Testis (tissue), 3 donors: ENCODE results near the gene TNN. TPM values are rescaled to one million over a fixed set of nuclear protein-coding genes. Genes with fewer than 3 reads are reported as not detected.

Experiments used
- DNase-seq: peaks from one replicate; pipeline ENCODE4 v3.0.0-alpha.2; 2019
- H3K27ac ChIP-seq, 2 donors: fragments of 200-600 bp; sonication (generic); one replicate each; pipeline ENCODE4 v1.5.1; 2019
- H3K27me3 ChIP-seq: fragments of 200-600 bp; sonication (generic); one replicate; pipeline ENCODE4 v1.5.1; 2019
- H3K36me3 ChIP-seq: fragments of 200-600 bp; sonication (generic); one replicate; pipeline ENCODE4 v1.5.1; 2017; ENCODE audit warnings: low read depth; ENCODE audit errors: missing control alignments
- H3K4me1 ChIP-seq: fragments of 200-600 bp; sonication (generic); one replicate; pipeline ENCODE4 v1.5.1; 2019
- H3K4me3 ChIP-seq, 2 donors: fragments of 200-600 bp; sonication (generic); one replicate each; pipeline ENCODE4 v1.5.1; 2017 to 2019
- H3K9me3 ChIP-seq: fragments of 200-600 bp; sonication (generic); one replicate; pipeline ENCODE4 v1.5.1; 2017
- POLR2A ChIP-seq: fragments of 450-650 bp; IDR thresholded peaks from one replicate; pipeline ENCODE4 v1.6.1; 2017; ENCODE audit warnings: antibody characterized with exemption, mild to moderate bottlenecking, moderate library complexity
- WGBS, 2 donors: methylation state at CpG; one replicate each; pipeline ENCODE4 v1.1.5; 2018; 5-methylcytosine and 5-hydroxymethylcytosine counted together
- intact Hi-C: fragments of 100-400 bp; cut with DNase I; formaldehyde crosslinking; loops from one replicate; pipeline ENCODE4 v1.15.1; 2023; ENCODE audit warnings: low total_unique reads
- polyA plus RNA-seq: library from polyadenylated mRNA; stranded (reverse); fragments of 350-450 nt; fragmentation: Illumina TruSeq; extraction: RNeasy Lipid Tissue Mini Kit (QIAGEN cat#74804); gene quantifications from one replicate; pipeline ENCODE4 v1.2.3, GENCODE V29; 2014; ENCODE audit warnings: low read depth, low replicate concordance; ENCODE audit not compliant: insufficient read depth
- total RNA-seq, 2 donors: library from RNA; depleted of rRNA; stranded (reverse); fragments of >200 nt; gene quantifications; one replicate each; pipeline ENCODE4 v1.2.3, GENCODE V29; 2016
- TF ChIP-seq, protein P1 (sequence below), 3 experiments: fragments of 450-650 bp in 2 of 3; fragments of 200-600 bp in 1 of 3; sonication (generic) in 1 of 3; IDR thresholded peaks; one replicate each; pipeline ENCODE4 v1.5.1; 2016 to 2019; ENCODE audit warnings: antibody characterized with exemption in 3 of 3, mild to moderate bottlenecking in 2 of 3, moderate library complexity in 1 of 3

The TNN gene
- total and polyA plus RNA-seq, 3 donors from 2014 or later, result 0.16 to 0.37 (median 0.22) TPM

- no peak for DNase-seq
- Histone ChIP-seq H3K4me1 (peaks cover 8% of the 10 kb centered on the region), H3K4me3 (no peak overlapping the region), H3K9me3 (no peaks in the 10 kb centered on the region), H3K27ac (no peak overlapping the region), H3K27me3 (no peaks in the 10 kb centered on the region), H3K36me3 (no peaks in the 10 kb centered on the region)
- 66 to 69% methylated on average over 5 of the region's 5 CpGs for WGBS, 2 donors
- intact Hi-C loops, result no loop called here
- no peak for TF ChIP-seq POLR2A
- TF ChIP-seq, protein P1, sequence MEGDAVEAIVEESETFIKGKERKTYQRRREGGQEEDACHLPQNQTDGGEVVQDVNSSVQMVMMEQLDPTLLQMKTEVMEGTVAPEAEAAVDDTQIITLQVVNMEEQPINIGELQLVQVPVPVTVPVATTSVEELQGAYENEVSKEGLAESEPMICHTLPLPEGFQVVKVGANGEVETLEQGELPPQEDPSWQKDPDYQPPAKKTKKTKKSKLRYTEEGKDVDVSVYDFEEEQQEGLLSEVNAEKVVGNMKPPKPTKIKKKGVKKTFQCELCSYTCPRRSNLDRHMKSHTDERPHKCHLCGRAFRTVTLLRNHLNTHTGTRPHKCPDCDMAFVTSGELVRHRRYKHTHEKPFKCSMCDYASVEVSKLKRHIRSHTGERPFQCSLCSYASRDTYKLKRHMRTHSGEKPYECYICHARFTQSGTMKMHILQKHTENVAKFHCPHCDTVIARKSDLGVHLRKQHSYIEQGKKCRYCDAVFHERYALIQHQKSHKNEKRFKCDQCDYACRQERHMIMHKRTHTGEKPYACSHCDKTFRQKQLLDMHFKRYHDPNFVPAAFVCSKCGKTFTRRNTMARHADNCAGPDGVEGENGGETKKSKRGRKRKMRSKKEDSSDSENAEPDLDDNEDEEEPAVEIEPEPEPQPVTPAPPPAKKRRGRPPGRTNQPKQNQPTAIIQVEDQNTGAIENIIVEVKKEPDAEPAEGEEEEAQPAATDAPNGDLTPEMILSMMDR (IDR thresholded peaks at IDR 0.05), result no peak
Measured at GRCh38 chr1:175129997-175130648, 62.5 kb downstream of the TNN start.

- no peak overlapping the region for H3K4me3 ChIP-seq
- H3K9me3 ChIP-seq, result no peaks in the 10 kb centered on the region
- no peaks in the 10 kb centered on the region for H3K27me3 ChIP-seq
- no peak for DNase-seq
- 77 to 93% methylated on average over 2 of the region's 2 CpGs for WGBS, 2 donors
- TF ChIP-seq POLR2A, result no peak
- TF ChIP-seq, protein P1 (IDR thresholded peaks at IDR 0.05), result no peak
- H3K27ac ChIP-seq, result no peak overlapping the region
- peaks cover 8% of the 10 kb centered on the region for H3K4me1 ChIP-seq
- intact Hi-C loops, result no loop called here
- H3K36me3 ChIP-seq, result no peaks in the 10 kb centered on the region
Measured at GRCh38 chr1:175130649-175131045, 63.0 kb downstream of the TNN start.

- Histone ChIP-seq H3K27me3 (no peaks in the 10 kb centered on the region), H3K36me3 (no peaks in the 10 kb centered on the region), H3K9me3 (no peaks in the 10 kb centered on the region), H3K27ac (no peak overlapping the region), H3K4me3 (no peak overlapping the region), H3K4me1 (peaks cover 8% of the 10 kb centered on the region)
- WGBS, 2 donors, result 38 to 57% methylated on average over 1 of the region's 1 CpG
- no peak for TF ChIP-seq POLR2A
- TF ChIP-seq, protein P1 (IDR thresholded peaks at IDR 0.05), result no peak
- no peak for DNase-seq
- intact Hi-C loops, result no loop called here
Measured at GRCh38 chr1:175131095-175131494, 63.5 kb downstream of the TNN start.

GRCh38 chr1:175132436-175132835, 64.8 kb downstream of the TNN start:
- H3K4me3 ChIP-seq, result no peak overlapping the region
- H3K9me3 ChIP-seq, result no peaks in the 10 kb centered on the region
- 66 to 67% methylated on average over 1 of the region's 1 CpG for WGBS, 2 donors
- no peaks in the 10 kb centered on the region for H3K27me3 ChIP-seq
- no peak overlapping the region for H3K27ac ChIP-seq
- H3K4me1 ChIP-seq, result peaks cover 8% of the 10 kb centered on the region
- intact Hi-C loops, result no loop called here
- H3K36me3 ChIP-seq, result no peaks in the 10 kb centered on the region
- DNase-seq, result no peak
- TF ChIP-seq, protein P1 (IDR thresholded peaks at IDR 0.05), result no peak
- no peak for TF ChIP-seq POLR2A
